WTC11 (cell line): ENCODE results near the gene PNMA6A. TPM values are rescaled to one million over a fixed set of nuclear protein-coding genes. Genes with fewer than 3 reads are reported as not detected.

ENCODE experiments used
- ATAC-seq: fragments of 200-7000 bp; cut with Tn5 transposase; 2 replicates; pipeline ENCODE4 v1.10.0; 2021; ENCODE audit warnings: mild to moderate bottlenecking, moderate library complexity
- CTCF ChIA-PET: fragments of 300-600 bp; sonication (Branson Sonifier 250); formaldehyde crosslinking; loops from one replicate; lab custom pipeline; 2021; ENCODE audit warnings: antibody characterized with exemption; lab: Charles Lee
- POLR2A ChIA-PET: fragments of 350-600 bp; sonication (Branson Sonifier 250); formaldehyde crosslinking; loops from one replicate; lab custom pipeline; 2021; ENCODE audit warnings: antibody characterized with exemption; lab: Charles Lee
- DNase-seq: peaks from one replicate; pipeline ENCODE4 v3.0.0; 2021; ENCODE audit warnings: low spot score
- H3K27ac Mint-ChIP-seq: 2 replicates; pipeline ENCODE4 v1.8.0; 2021; ENCODE audit warnings: mixed read lengths
- H3K27me3 Mint-ChIP-seq: 2 replicates; pipeline ENCODE4 v1.8.0; 2021; ENCODE audit warnings: low read depth, mild to moderate bottlenecking, moderate library complexity, mixed read lengths
- H3K36me3 Mint-ChIP-seq: 2 replicates; pipeline ENCODE4 v1.8.0; 2021; ENCODE audit warnings: mixed read lengths
- H3K4me1 Mint-ChIP-seq: 2 replicates; pipeline ENCODE4 v1.8.0; 2022; ENCODE audit warnings: mixed read lengths
- H3K4me3 Mint-ChIP-seq: 2 replicates; pipeline ENCODE4 v1.8.0; 2021; ENCODE audit warnings: mild to moderate bottlenecking, moderate library complexity, mixed read lengths
- H3K9me3 Mint-ChIP-seq: 2 replicates; pipeline ENCODE4 v1.8.0; 2021; ENCODE audit warnings: mixed read lengths
- CBFB ChIP-seq: sonication (generic); formaldehyde crosslinking; IDR thresholded peaks from 2 replicates; pipeline ENCODE4 v1.8.1; 2022; ENCODE audit warnings: mild to moderate bottlenecking, low read depth, missing genetic modification reagents
- EMX1 ChIP-seq: fragments of 250-450 bp; sonication (Bioruptor Pico); IDR thresholded peaks from 2 replicates; pipeline ENCODE4 v1.8.0; 2021; ENCODE audit warnings: mild to moderate bottlenecking
- HMGXB4 ChIP-seq: sonication (generic); formaldehyde crosslinking; IDR thresholded peaks from 2 replicates; pipeline ENCODE4 v1.8.1; 2023; ENCODE audit warnings: mild to moderate bottlenecking, moderate library complexity, missing genetic modification reagents
- JUN ChIP-seq: sonication (generic); formaldehyde crosslinking; IDR thresholded peaks from 2 replicates; pipeline ENCODE4 v1.8.0; 2023; ENCODE audit warnings: mild to moderate bottlenecking, missing genetic modification reagents
- NFYB ChIP-seq: sonication (generic); formaldehyde crosslinking; conservative IDR thresholded peaks from 2 replicates; pipeline ENCODE4 v1.8.0; 2022; ENCODE audit warnings: low read depth, missing genetic modification reagents
- NR3C1 ChIP-seq: sonication (generic); formaldehyde crosslinking; conservative IDR thresholded peaks from 2 replicates; pipeline ENCODE4 v1.8.1; 2023; ENCODE audit warnings: low read depth, mild to moderate bottlenecking, missing genetic modification reagents
- RORB ChIP-seq: fragments of 250-450 bp; sonication (Bioruptor Pico); IDR thresholded peaks from 2 replicates; pipeline ENCODE4 v1.9.0; 2021; ENCODE audit warnings: mild to moderate bottlenecking
- TEAD4 ChIP-seq: sonication (generic); formaldehyde crosslinking; IDR thresholded peaks from 2 replicates; pipeline ENCODE4 v1.8.0; 2022; ENCODE audit warnings: mild to moderate bottlenecking, missing genetic modification reagents
- ZBTB21 ChIP-seq: sonication (generic); formaldehyde crosslinking; IDR thresholded peaks from 2 replicates; pipeline ENCODE4 v1.8.1; 2023; ENCODE audit warnings: mild to moderate bottlenecking, missing genetic modification reagents, borderline replicate concordance
- ZNF232 ChIP-seq: sonication (generic); formaldehyde crosslinking; IDR thresholded peaks from 2 replicates; pipeline ENCODE4 v1.8.0; 2022; ENCODE audit warnings: mild to moderate bottlenecking, missing genetic modification reagents
- ZNF263 ChIP-seq: sonication (generic); formaldehyde crosslinking; IDR thresholded peaks from 2 replicates; pipeline ENCODE4 v1.8.1; 2022; ENCODE audit warnings: low read depth, mild to moderate bottlenecking, moderate library complexity, missing genetic modification reagents
- ZNF396 ChIP-seq: fragments of 250-450 bp; sonication (Bioruptor Pico); IDR thresholded peaks from 2 replicates; pipeline ENCODE4 v1.8.0; 2021; ENCODE audit warnings: mild to moderate bottlenecking, moderate library complexity, borderline replicate concordance
- ZNF416 ChIP-seq: fragments of 250-450 bp; sonication (Bioruptor Pico); IDR thresholded peaks from 2 replicates; pipeline ENCODE4 v1.9.0; 2021; ENCODE audit warnings: mild to moderate bottlenecking, inconsistent platforms
- ZNF423 ChIP-seq: fragments of 250-450 bp; sonication (Bioruptor Pico); IDR thresholded peaks from 2 replicates; pipeline ENCODE4 v2.1.2; 2022; ENCODE audit warnings: mild to moderate bottlenecking, moderate library complexity
- ZSCAN18 ChIP-seq: fragments of 250-450 bp; sonication (Bioruptor Pico); IDR thresholded peaks from 2 replicates; pipeline ENCODE4 v2.1.2; 2022; ENCODE audit warnings: mild to moderate bottlenecking, moderate library complexity
- total RNA-seq: library from RNA; stranded (reverse); gene quantifications from 3 replicates; pipeline ENCODE4 v1.2.3, GENCODE V29; 2021
- TF ChIP-seq, protein P1 (sequence below): sonication (generic); formaldehyde crosslinking; IDR thresholded peaks from 2 replicates; pipeline ENCODE4 v1.8.0; 2022; ENCODE audit warnings: missing genetic modification reagents
- TF ChIP-seq, protein P2 (sequence below): sonication (generic); formaldehyde crosslinking; IDR thresholded peaks from 2 replicates; pipeline ENCODE4 v1.8.1; 2023; ENCODE audit warnings: mild to moderate bottlenecking, missing genetic modification reagents, borderline replicate concordance
- TF ChIP-seq, protein P3 (sequence below): sonication (generic); formaldehyde crosslinking; IDR thresholded peaks from 2 replicates; pipeline ENCODE4 v1.8.1; 2023; ENCODE audit warnings: mild to moderate bottlenecking, missing genetic modification reagents
- TF ChIP-seq, protein P4 (sequence below): sonication (generic); formaldehyde crosslinking; conservative IDR thresholded peaks from 2 replicates; pipeline ENCODE4 v1.8.1; 2023; ENCODE audit warnings: mild to moderate bottlenecking, low read depth, missing genetic modification reagents, moderate library complexity
- TF ChIP-seq, protein P5 (sequence below): sonication (generic); formaldehyde crosslinking; IDR thresholded peaks from 2 replicates; pipeline ENCODE4 v1.8.1; 2023; ENCODE audit warnings: mild to moderate bottlenecking, missing genetic modification reagents, moderate library complexity

The PNMA6A gene
- total RNA-seq, 1 experiment from 2014 or later = 4.4 TPM

GRCh38 chrX:153060095-153060445 is 12.2 kb upstream of the PNMA6A start:
- no peak overlapping the region for H3K27ac Mint-ChIP-seq
- H3K27me3 Mint-ChIP-seq = peaks cover 22% of the 10 kb centered on the region
- no peak overlapping the region for H3K4me3 Mint-ChIP-seq
- POLR2A ChIA-PET = no interaction called here
- TF ChIP-seq, protein P1, sequence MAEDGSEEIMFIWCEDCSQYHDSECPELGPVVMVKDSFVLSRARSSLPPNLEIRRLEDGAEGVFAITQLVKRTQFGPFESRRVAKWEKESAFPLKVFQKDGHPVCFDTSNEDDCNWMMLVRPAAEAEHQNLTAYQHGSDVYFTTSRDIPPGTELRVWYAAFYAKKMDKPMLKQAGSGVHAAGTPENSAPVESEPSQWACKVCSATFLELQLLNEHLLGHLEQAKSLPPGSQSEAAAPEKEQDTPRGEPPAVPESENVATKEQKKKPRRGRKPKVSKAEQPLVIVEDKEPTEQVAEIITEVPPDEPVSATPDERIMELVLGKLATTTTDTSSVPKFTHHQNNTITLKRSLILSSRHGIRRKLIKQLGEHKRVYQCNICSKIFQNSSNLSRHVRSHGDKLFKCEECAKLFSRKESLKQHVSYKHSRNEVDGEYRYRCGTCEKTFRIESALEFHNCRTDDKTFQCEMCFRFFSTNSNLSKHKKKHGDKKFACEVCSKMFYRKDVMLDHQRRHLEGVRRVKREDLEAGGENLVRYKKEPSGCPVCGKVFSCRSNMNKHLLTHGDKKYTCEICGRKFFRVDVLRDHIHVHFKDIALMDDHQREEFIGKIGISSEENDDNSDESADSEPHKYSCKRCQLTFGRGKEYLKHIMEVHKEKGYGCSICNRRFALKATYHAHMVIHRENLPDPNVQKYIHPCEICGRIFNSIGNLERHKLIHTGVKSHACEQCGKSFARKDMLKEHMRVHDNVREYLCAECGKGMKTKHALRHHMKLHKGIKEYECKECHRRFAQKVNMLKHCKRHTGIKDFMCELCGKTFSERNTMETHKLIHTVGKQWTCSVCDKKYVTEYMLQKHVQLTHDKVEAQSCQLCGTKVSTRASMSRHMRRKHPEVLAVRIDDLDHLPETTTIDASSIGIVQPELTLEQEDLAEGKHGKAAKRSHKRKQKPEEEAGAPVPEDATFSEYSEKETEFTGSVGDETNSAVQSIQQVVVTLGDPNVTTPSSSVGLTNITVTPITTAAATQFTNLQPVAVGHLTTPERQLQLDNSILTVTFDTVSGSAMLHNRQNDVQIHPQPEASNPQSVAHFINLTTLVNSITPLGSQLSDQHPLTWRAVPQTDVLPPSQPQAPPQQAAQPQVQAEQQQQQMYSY (CRISPR knock-in tag) = no peak
- no peak for TF ChIP-seq JUN (CRISPR knock-in tag)
- TF ChIP-seq RORB (CRISPR knock-in tag) = no peak
- TF ChIP-seq, protein P2, sequence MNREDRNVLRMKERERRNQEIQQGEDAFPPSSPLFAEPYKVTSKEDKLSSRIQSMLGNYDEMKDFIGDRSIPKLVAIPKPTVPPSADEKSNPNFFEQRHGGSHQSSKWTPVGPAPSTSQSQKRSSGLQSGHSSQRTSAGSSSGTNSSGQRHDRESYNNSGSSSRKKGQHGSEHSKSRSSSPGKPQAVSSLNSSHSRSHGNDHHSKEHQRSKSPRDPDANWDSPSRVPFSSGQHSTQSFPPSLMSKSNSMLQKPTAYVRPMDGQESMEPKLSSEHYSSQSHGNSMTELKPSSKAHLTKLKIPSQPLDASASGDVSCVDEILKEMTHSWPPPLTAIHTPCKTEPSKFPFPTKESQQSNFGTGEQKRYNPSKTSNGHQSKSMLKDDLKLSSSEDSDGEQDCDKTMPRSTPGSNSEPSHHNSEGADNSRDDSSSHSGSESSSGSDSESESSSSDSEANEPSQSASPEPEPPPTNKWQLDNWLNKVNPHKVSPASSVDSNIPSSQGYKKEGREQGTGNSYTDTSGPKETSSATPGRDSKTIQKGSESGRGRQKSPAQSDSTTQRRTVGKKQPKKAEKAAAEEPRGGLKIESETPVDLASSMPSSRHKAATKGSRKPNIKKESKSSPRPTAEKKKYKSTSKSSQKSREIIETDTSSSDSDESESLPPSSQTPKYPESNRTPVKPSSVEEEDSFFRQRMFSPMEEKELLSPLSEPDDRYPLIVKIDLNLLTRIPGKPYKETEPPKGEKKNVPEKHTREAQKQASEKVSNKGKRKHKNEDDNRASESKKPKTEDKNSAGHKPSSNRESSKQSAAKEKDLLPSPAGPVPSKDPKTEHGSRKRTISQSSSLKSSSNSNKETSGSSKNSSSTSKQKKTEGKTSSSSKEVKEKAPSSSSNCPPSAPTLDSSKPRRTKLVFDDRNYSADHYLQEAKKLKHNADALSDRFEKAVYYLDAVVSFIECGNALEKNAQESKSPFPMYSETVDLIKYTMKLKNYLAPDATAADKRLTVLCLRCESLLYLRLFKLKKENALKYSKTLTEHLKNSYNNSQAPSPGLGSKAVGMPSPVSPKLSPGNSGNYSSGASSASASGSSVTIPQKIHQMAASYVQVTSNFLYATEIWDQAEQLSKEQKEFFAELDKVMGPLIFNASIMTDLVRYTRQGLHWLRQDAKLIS (CRISPR knock-in tag) = no peak
- TF ChIP-seq ZNF396 (CRISPR knock-in tag) = no peak
- TF ChIP-seq, protein P3, sequence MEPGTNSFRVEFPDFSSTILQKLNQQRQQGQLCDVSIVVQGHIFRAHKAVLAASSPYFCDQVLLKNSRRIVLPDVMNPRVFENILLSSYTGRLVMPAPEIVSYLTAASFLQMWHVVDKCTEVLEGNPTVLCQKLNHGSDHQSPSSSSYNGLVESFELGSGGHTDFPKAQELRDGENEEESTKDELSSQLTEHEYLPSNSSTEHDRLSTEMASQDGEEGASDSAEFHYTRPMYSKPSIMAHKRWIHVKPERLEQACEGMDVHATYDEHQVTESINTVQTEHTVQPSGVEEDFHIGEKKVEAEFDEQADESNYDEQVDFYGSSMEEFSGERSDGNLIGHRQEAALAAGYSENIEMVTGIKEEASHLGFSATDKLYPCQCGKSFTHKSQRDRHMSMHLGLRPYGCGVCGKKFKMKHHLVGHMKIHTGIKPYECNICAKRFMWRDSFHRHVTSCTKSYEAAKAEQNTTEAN (CRISPR knock-in tag) = no peak
- no peak for TF ChIP-seq NFYB
- TF ChIP-seq ZSCAN18 (CRISPR knock-in tag) = no peak
- no peak for TF ChIP-seq EMX1 (CRISPR knock-in tag)
- TF ChIP-seq ZBTB21 (CRISPR knock-in tag) = no peak
- TF ChIP-seq TEAD4 (CRISPR knock-in tag) = no peak
- TF ChIP-seq, protein P4, sequence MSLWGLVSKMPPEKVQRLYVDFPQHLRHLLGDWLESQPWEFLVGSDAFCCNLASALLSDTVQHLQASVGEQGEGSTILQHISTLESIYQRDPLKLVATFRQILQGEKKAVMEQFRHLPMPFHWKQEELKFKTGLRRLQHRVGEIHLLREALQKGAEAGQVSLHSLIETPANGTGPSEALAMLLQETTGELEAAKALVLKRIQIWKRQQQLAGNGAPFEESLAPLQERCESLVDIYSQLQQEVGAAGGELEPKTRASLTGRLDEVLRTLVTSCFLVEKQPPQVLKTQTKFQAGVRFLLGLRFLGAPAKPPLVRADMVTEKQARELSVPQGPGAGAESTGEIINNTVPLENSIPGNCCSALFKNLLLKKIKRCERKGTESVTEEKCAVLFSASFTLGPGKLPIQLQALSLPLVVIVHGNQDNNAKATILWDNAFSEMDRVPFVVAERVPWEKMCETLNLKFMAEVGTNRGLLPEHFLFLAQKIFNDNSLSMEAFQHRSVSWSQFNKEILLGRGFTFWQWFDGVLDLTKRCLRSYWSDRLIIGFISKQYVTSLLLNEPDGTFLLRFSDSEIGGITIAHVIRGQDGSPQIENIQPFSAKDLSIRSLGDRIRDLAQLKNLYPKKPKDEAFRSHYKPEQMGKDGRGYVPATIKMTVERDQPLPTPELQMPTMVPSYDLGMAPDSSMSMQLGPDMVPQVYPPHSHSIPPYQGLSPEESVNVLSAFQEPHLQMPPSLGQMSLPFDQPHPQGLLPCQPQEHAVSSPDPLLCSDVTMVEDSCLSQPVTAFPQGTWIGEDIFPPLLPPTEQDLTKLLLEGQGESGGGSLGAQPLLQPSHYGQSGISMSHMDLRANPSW (CRISPR knock-in tag) = no peak
- TF ChIP-seq, protein P5, sequence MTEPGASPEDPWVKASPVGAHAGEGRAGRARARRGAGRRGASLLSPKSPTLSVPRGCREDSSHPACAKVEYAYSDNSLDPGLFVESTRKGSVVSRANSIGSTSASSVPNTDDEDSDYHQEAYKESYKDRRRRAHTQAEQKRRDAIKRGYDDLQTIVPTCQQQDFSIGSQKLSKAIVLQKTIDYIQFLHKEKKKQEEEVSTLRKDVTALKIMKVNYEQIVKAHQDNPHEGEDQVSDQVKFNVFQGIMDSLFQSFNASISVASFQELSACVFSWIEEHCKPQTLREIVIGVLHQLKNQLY (CRISPR knock-in tag) = no peak
- no peak for TF ChIP-seq CBFB (CRISPR knock-in tag)
- TF ChIP-seq ZNF423 (CRISPR knock-in tag) = no peak
- no peak for TF ChIP-seq NR3C1 (CRISPR knock-in tag)
- TF ChIP-seq ZNF263 (CRISPR knock-in tag) = no peak
- no peak for TF ChIP-seq HMGXB4 (CRISPR knock-in tag)
- TF ChIP-seq ZNF232 (CRISPR knock-in tag) = no peak
- TF ChIP-seq ZNF416 (CRISPR knock-in tag) = no peak
- CTCF ChIA-PET = no interaction called here
- H3K9me3 Mint-ChIP-seq = no peaks in the 10 kb centered on the region
- peaks cover 8% of the 10 kb centered on the region for H3K4me1 Mint-ChIP-seq
- H3K36me3 Mint-ChIP-seq = no peaks in the 10 kb centered on the region
- no peak for ATAC-seq
- DNase-seq = no peak
